HEK293 (cell line): ENCODE data around the gene MYOG.

ENCODE experiments used
- REPIN1 ChIP-seq: fragments of 450-650 bp; formaldehyde crosslinking; IDR thresholded peaks from 2 replicates; pipeline ENCODE4 v1.5.1; 2017; ENCODE audit warnings: missing biosample characterization, missing genetic modification characterization, low read depth
- SETDB1 ChIP-seq: IDR thresholded peaks from one replicate; pipeline ENCODE4 v1.6.1; 2017; ENCODE audit warnings: mild to moderate bottlenecking, low read length, moderate library complexity, mixed read lengths; ENCODE audit not compliant: insufficient read length
- YY1 ChIP-seq: fragments of 450-650 bp; formaldehyde crosslinking; IDR thresholded peaks from 2 replicates; pipeline ENCODE4 v1.5.1; 2018; ENCODE audit warnings: missing biosample characterization, missing genetic modification characterization
- ZBTB1 ChIP-seq: fragments of 450-650 bp; formaldehyde crosslinking; IDR thresholded peaks from 2 replicates; pipeline ENCODE4 v1.5.1; 2016; ENCODE audit warnings: missing biosample characterization, missing genetic modification characterization
- ZNF114 ChIP-seq: fragments of 450-650 bp; formaldehyde crosslinking; IDR thresholded peaks from 2 replicates; pipeline ENCODE4 v1.5.0; 2017; ENCODE audit warnings: missing biosample characterization, missing genetic modification characterization
- ZNF335 ChIP-seq: fragments of 450-650 bp; formaldehyde crosslinking; conservative IDR thresholded peaks from 2 replicates; pipeline ENCODE4 v1.5.1; 2016; ENCODE audit warnings: missing biosample characterization, missing genetic modification characterization

DNA sequence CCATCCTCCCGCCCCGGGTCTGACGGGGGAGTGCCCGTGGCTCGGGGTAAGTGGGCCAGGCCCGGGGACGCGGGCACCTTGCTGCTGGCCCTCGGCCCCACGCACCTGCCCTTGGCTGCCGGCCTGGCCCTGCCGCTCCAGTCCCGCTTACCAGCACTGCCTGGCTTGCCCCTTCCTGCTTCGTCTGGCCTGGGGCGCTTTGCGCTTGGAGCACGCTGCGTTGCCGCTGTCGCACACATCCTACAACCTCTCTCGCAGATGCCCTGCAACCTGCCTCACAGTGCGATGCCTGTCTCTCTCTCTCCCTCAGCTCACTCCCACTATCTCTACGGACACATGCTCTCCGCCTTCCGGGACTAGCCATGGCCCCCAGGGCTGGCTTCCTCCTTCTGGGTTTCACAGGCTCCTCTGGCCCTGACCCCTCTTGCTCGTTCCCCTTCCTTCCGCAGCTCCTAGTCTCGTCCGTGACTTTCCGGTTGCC lies 9.7 kb downstream of the MYOG start:
- TF ChIP-seq REPIN1 (tag by site-specific recombination) (no peak), ZNF335 (tag by site-specific recombination) (no peak), ZNF114 (tag by site-specific recombination) (no peak), ZBTB1 (tag by site-specific recombination) (no peak), SETDB1 (no peak), YY1 (no peak)
